GM13977 (cell line): ENCODE data around the gene VWA3B.
"Not testable (repeated sequence)": the region's sequence is repeated elsewhere in the genome, so short reads cannot be mapped to it uniquely, and the experiment has no call there.

Experiments
- DNase-seq: peaks from one replicate; pipeline ENCODE4 v3.0.0; 2012; ENCODE audit warnings: low spot score
- CTCF ChIP-seq: IDR thresholded peaks from 2 replicates; pipeline ENCODE4 v1.5.1; 2012; ENCODE audit warnings: mild to moderate bottlenecking, control low read depth; ENCODE audit not compliant: insufficient read depth; ENCODE audit errors: extremely low read depth, missing control alignments
- in situ Hi-C: fragments of 300-500 bp; cut with MboI; formaldehyde crosslinking; loops from one replicate; pipeline ENCODE4 v1.12.0; 2022; ENCODE audit warnings: low sequenced_read_pairs, low pct_unique_long_range_greater_than_20kb, mixed read lengths, inconsistent platforms; ENCODE audit not compliant: unreplicated experiment

Gene VWA3B

GRCh38 chr2:98258906-98259305, 171.9 kb downstream of the VWA3B start:
- in situ Hi-C loops = no loop called here
- no peak for TF ChIP-seq CTCF
- no peak for DNase-seq

GRCh38 chr2:98263362-98263761, 176.4 kb downstream of the VWA3B start:
- TF ChIP-seq CTCF = no peak
- in situ Hi-C loops = no loop called here

GRCh38 chr2:98268225-98268624, 181.3 kb downstream of the VWA3B start:
- DNase-seq, in situ Hi-C loops: not testable (repeated sequence)

More at GRCh38 chr2:98263362-98263761, 176.4 kb downstream of the VWA3B start:
- DNase-seq = no peak

GRCh38 chr2:98269274-98269673, 182.3 kb downstream of the VWA3B start:
- peak; percentile 51 for DNase-seq
- in situ Hi-C loops = no loop called here
- TF ChIP-seq CTCF = peak; percentile 48

GRCh38 chr2:98269830-98270229, 182.9 kb downstream of the VWA3B start:
- DNase-seq = no peak
- in situ Hi-C loops = no loop called here
- no peak for TF ChIP-seq CTCF

GRCh38 chr2:98277162-98277859, 190.3 kb downstream of the VWA3B start:
- DNase-seq = no peak
- TF ChIP-seq CTCF = no peak
- in situ Hi-C loops = no loop called here

GRCh38 chr2:98278074-98278473, 191.1 kb downstream of the VWA3B start:
- in situ Hi-C loops = no loop called here
- no peak for TF ChIP-seq CTCF
- no peak for DNase-seq
